Measurements from ENCODE around the gene POLR3C.

POLR3C gene

DNA sequence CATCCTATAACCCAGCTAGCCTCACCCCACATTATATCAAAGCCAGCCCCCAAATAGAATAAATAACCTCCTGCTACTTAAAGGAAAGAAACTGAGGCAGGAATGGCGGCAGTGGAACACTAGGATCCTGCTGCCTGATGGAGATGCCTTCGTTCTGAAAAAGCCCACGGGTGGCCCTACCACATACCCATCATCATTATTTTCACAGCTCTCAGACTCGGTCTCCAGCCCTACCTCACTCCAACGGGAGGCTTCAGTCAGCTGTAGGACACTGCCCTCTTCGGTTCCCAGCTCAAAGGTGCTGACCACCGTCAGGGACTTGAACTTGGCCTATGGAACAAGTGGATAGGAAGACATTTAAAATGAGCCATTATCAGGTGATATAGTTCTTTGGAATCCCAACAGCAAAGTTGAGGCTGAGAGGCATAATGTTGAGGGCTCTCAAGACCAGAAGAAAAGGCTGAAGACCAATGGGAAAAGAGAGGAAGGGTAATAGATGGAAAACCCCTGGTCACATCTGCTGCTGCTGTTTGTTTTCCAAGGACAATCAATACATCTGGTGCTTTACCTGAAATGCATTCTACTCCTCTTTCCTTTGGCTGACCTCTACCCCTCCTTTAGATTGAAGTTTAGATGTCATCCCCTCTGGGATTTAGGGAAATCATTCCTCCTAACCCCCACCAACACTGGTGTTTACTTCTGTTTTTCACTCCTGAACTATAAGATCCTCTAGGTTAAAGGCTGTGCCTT, 69.5 kb downstream of the POLR3C start:
- H3K9me3 ChIP-seq (ENCODE audit: insufficient read depth, low read length) = no peaks in the 10 kb centered on the region
- no peaks in the 10 kb centered on the region for H3K36me3 ChIP-seq (replicated peaks; ENCODE audit: low read depth, low read length)
- H4K20me1 ChIP-seq (ENCODE audit: insufficient read depth, low read length) = no peaks in the 10 kb centered on the region
- no peaks in the 10 kb centered on the region for H3K27me3 ChIP-seq (ENCODE audit: low read depth, low read length)
- no peak overlapping the region for H3K27ac ChIP-seq (ENCODE audit: low read length)
- no peak overlapping the region for H2AFZ ChIP-seq (ENCODE audit: low read depth, low read length)
- H3K4me1 ChIP-seq (ENCODE audit: low read length) = no peaks in the 10 kb centered on the region
- H3K4me3 ChIP-seq (ENCODE audit: low read length) = no peak overlapping the region
- no peaks in the 10 kb centered on the region for H3K79me2 ChIP-seq (ENCODE audit: low read length)
- TF ChIP-seq, protein P1, sequence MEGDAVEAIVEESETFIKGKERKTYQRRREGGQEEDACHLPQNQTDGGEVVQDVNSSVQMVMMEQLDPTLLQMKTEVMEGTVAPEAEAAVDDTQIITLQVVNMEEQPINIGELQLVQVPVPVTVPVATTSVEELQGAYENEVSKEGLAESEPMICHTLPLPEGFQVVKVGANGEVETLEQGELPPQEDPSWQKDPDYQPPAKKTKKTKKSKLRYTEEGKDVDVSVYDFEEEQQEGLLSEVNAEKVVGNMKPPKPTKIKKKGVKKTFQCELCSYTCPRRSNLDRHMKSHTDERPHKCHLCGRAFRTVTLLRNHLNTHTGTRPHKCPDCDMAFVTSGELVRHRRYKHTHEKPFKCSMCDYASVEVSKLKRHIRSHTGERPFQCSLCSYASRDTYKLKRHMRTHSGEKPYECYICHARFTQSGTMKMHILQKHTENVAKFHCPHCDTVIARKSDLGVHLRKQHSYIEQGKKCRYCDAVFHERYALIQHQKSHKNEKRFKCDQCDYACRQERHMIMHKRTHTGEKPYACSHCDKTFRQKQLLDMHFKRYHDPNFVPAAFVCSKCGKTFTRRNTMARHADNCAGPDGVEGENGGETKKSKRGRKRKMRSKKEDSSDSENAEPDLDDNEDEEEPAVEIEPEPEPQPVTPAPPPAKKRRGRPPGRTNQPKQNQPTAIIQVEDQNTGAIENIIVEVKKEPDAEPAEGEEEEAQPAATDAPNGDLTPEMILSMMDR (IDR thresholded peaks at IDR 0.05; ENCODE audit: low read depth, low read length) = no peak
- no peak for TF ChIP-seq EZH2phosphoT487 (IDR thresholded peaks at IDR 0.05; ENCODE audit: low read depth)
- no peak overlapping the region for H3K9ac ChIP-seq (ENCODE audit: low read length)
- H3K4me2 ChIP-seq (ENCODE audit: low read length) = no peak overlapping the region

Measured in OCI-LY3 (cell line).